Neutrophil (primary cell): ENCODE results near the gene TP53BP2.

Experiments
- H3K27ac ChIP-seq: fragments of 200-600 bp; sonication (generic); 2 replicates; pipeline ENCODE4 v1.5.1; 2016; ENCODE audit warnings: mild to moderate bottlenecking, moderate library complexity
- H3K27me3 ChIP-seq: fragments of 200-600 bp; sonication (generic); 2 replicates; pipeline ENCODE4 v1.6.0; 2016; ENCODE audit warnings: mild to moderate bottlenecking
- H3K36me3 ChIP-seq: fragments of 200-600 bp; sonication (generic); 2 replicates; pipeline ENCODE4 v1.5.1; 2017
- H3K4me1 ChIP-seq, 2 experiments: fragments of 200-600 bp in 1 of 2; sonication (generic) in 1 of 2; 1 replicate in 1 of 2; 2 replicates in 1 of 2; pipeline versions ENCODE4 v1.5.1 to v1.6.1; 2013 to 2016; ENCODE audit warnings: low read depth in 1 of 2, low read length in 1 of 2, mild to moderate bottlenecking in 1 of 2, moderate library complexity in 1 of 2; ENCODE audit not compliant: control insufficient read depth in 1 of 2, insufficient read depth in 1 of 2
- H3K4me3 ChIP-seq, 2 experiments: fragments of 200-600 bp in 1 of 2; sonication (generic) in 1 of 2; 1 replicate in 1 of 2; 2 replicates in 1 of 2; pipeline ENCODE4 v1.5.1; 2013 to 2016; ENCODE audit warnings: low read depth in 1 of 2, low read length in 1 of 2, mild to moderate bottlenecking in 1 of 2, moderate library complexity in 1 of 2
- H3K9me3 ChIP-seq: fragments of 200-600 bp; sonication (generic); 2 replicates; pipeline ENCODE4 v1.5.1; 2016
- CTCF ChIP-seq: fragments of 200-600 bp; sonication (generic); IDR thresholded peaks from 2 replicates; pipeline ENCODE4 v1.5.1; 2016; ENCODE audit warnings: antibody characterized with exemption

The TP53BP2 gene

GRCh38 chr1:223776826-223777454 is 68.8 kb downstream of the TP53BP2 start:
- H3K27ac ChIP-seq: no peak overlapping the region
- peaks cover 91% of the 10 kb centered on the region for H3K36me3 ChIP-seq

GRCh38 chr1:223776075-223776814 is 69.5 kb downstream of the TP53BP2 start:
- no peak overlapping the region for H3K27ac ChIP-seq
- no peaks in the 10 kb centered on the region for H3K27me3 ChIP-seq
- H3K4me3 ChIP-seq: no peak overlapping the region
- no peaks in the 10 kb centered on the region for H3K9me3 ChIP-seq
- peaks cover 94% of the 10 kb centered on the region for H3K36me3 ChIP-seq
- TF ChIP-seq CTCF: no peak
- no peaks in the 10 kb centered on the region for H3K4me1 ChIP-seq

More at GRCh38 chr1:223776826-223777454, 68.8 kb downstream of the TP53BP2 start:
- TF ChIP-seq CTCF: no peak
- H3K27me3 ChIP-seq: no peaks in the 10 kb centered on the region
- H3K9me3 ChIP-seq: no peaks in the 10 kb centered on the region
- H3K4me3 ChIP-seq: no peak overlapping the region
- H3K4me1 ChIP-seq: no peaks in the 10 kb centered on the region

- Histone ChIP-seq H3K4me3 (no peak overlapping the region), H3K36me3 (peaks cover 93% of the 10 kb centered on the region), H3K4me1 (no peaks in the 10 kb centered on the region), H3K27ac (no peak overlapping the region), H3K27me3 (no peaks in the 10 kb centered on the region), H3K9me3 (no peaks in the 10 kb centered on the region)
- TF ChIP-seq CTCF: no peak
Measured at GRCh38 chr1:223775711-223776074, 70.1 kb downstream of the TP53BP2 start.

- no peak for TF ChIP-seq CTCF
- peaks cover 89% of the 10 kb centered on the region for H3K36me3 ChIP-seq
- H3K4me3 ChIP-seq: no peak overlapping the region
- no peaks in the 10 kb centered on the region for H3K4me1 ChIP-seq
- H3K27ac ChIP-seq: no peak overlapping the region
- no peaks in the 10 kb centered on the region for H3K9me3 ChIP-seq
- H3K27me3 ChIP-seq: no peaks in the 10 kb centered on the region
Measured at GRCh38 chr1:223775054-223775453, 70.7 kb downstream of the TP53BP2 start.

GRCh38 chr1:223774134-223774814 is 71.5 kb downstream of the TP53BP2 start:
- H3K4me3 ChIP-seq: no peak overlapping the region
- H3K27me3 ChIP-seq: no peaks in the 10 kb centered on the region
- H3K9me3 ChIP-seq: no peaks in the 10 kb centered on the region
- H3K4me1 ChIP-seq: no peaks in the 10 kb centered on the region
- no peak for TF ChIP-seq CTCF
- H3K27ac ChIP-seq: no peak overlapping the region
- H3K36me3 ChIP-seq: peaks cover 82% of the 10 kb centered on the region
